Panc1 (cell line): ENCODE measurements around the gene EGFLAM. TPM values are rescaled to one million over a fixed set of nuclear protein-coding genes. Genes with fewer than 3 reads are reported as not detected.

Experiments used
- ATAC-seq: fragments of 200-7000 bp; cut with Tn5 transposase; 2 replicates; pipeline ENCODE4 v1.9.1; 2020; ENCODE audit warnings: mild to moderate bottlenecking, moderate library complexity
- BruUV-seq: library from RNA; stranded (reverse); fragments of 400-500 nt; replicated peaks from 2 replicates; lab custom pipeline; 2021; lab: Mats Ljungman, UMichigan
- CTCF ChIA-PET: fragments of 300-600 bp; sonication (Branson Sonifier 250); formaldehyde crosslinking; loops from one replicate; lab custom pipeline; 2022; ENCODE audit warnings: antibody characterized with exemption; lab: Charles Lee
- POLR2A ChIA-PET: fragments of 300-600 bp; sonication (Branson Sonifier 250); formaldehyde crosslinking; loops from one replicate; lab custom pipeline; 2022; ENCODE audit warnings: antibody characterized with exemption; lab: Charles Lee
- DNase-seq: peaks from one replicate; pipeline ENCODE4 v3.0.0-alpha.2; 2010; ENCODE audit warnings: low read depth, low spot score
- H3K27ac ChIP-seq: 2 replicates; pipeline ENCODE4 v1.5.1; 2011; ENCODE audit warnings: mild to moderate bottlenecking, low read length, inconsistent platforms
- H3K27me3 ChIP-seq: fragments of 200-500 bp; sonication (Bioruptor generic); 2 replicates; pipeline ENCODE4 v1.6.0; 2014; ENCODE audit warnings: low read length, inconsistent platforms; ENCODE audit not compliant: control insufficient read depth, insufficient read depth
- H3K36me3 ChIP-seq: fragments of 200-500 bp; sonication (Bioruptor generic); 2 replicates; pipeline ENCODE4 v1.5.1; 2014; ENCODE audit warnings: inconsistent platforms, mild to moderate bottlenecking, low read length, moderate library complexity; ENCODE audit not compliant: control insufficient read depth, insufficient read depth
- H3K4me1 ChIP-seq: 2 replicates; pipeline ENCODE4 v1.5.1; 2011; ENCODE audit warnings: inconsistent platforms, mild to moderate bottlenecking, low read length, moderate library complexity; ENCODE audit not compliant: control insufficient read depth, insufficient read depth
- H3K4me3 ChIP-seq, 2 experiments: 2 replicates each; pipeline ENCODE4 v1.5.1; 2011 to 2012; ENCODE audit warnings: low read depth in 2 of 2, low read length in 2 of 2, mild to moderate bottlenecking in 2 of 2, inconsistent platforms in 1 of 2, moderate library complexity in 1 of 2
- H3K9me3 ChIP-seq: fragments of 200-500 bp; sonication (Bioruptor generic); 2 replicates; pipeline ENCODE4 v1.5.1; 2014; ENCODE audit warnings: low read depth, mild to moderate bottlenecking, inconsistent platforms, low read length, moderate library complexity; ENCODE audit not compliant: control insufficient read depth, insufficient read depth
- CTCF ChIP-seq: fragments of 450-650 bp; IDR thresholded peaks from 2 replicates; pipeline ENCODE4 v1.5.1; 2017; ENCODE audit warnings: mild to moderate bottlenecking
- POLR2AphosphoS5 ChIP-seq: IDR thresholded peaks from 2 replicates; pipeline ENCODE4 v1.6.1; 2012; ENCODE audit warnings: mild to moderate bottlenecking, low read depth, low read length, moderate library complexity
- SIN3A ChIP-seq: IDR thresholded peaks from 2 replicates; pipeline ENCODE4 v1.6.1; 2012; ENCODE audit warnings: low read depth, mild to moderate bottlenecking, low read length, moderate library complexity, borderline replicate concordance; ENCODE audit not compliant: insufficient read depth
- TCF7L2 ChIP-seq: IDR thresholded peaks from 2 replicates; pipeline ENCODE4 v1.6.1; 2011; ENCODE audit warnings: mild to moderate bottlenecking, low read depth, low read length, inconsistent platforms
- in situ Hi-C: cut with HindIII; loops from 2 replicates; pipeline ENCODE4 v1.10.0; 2016; ENCODE audit warnings: low sequenced_read_pairs, low pct_unique_long_range_greater_than_20kb
- intact Hi-C: fragments of 100-400 bp; cut with micrococcal nuclease; formaldehyde crosslinking; loops from one replicate; pipeline ENCODE4 v1.10.0; 2022; ENCODE audit not compliant: unreplicated experiment
- total RNA-seq: library from RNA; stranded (reverse); gene quantifications from one replicate; pipeline ENCODE4 v1.2.1, GENCODE V29; 2021; ENCODE audit not compliant: unreplicated experiment
- TF ChIP-seq, protein P1 (sequence below), 2 experiments: IDR thresholded peaks; 2 replicates each; pipeline ENCODE4 v1.6.1; 2011 to 2012; ENCODE audit warnings: low read depth in 2 of 2, control low read depth in 1 of 2, low read length in 1 of 2, mild to moderate bottlenecking in 1 of 2, moderate library complexity in 1 of 2; ENCODE audit not compliant: insufficient read depth in 1 of 2

The EGFLAM gene
- total RNA-seq, 1 experiment from 2014 or later, result 14.8 TPM

DNA sequence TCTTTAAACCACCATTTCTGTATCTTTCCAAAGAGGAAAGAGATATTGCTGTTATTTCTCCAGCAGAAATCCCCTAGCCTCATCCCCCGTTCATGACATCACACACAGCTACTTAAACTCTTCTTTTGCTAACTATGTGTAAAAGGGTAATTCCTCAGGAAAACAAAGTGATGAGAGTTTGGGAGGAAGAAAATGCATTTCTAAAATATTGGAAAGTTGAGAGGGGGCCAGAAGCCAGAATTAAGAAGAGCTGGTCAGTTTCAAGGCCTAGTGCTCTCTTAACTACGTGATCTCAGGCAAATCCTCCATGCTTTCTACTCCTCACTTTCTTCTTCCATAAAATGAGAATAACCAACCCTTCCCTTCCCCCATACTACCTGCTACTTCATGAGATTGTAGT is 188.7 kb downstream of the EGFLAM start:
- in situ Hi-C loops (no loop called here), intact Hi-C loops (no loop called here)
- H3K27ac ChIP-seq, result peak overlapping the region; percentile 82
- H3K4me1 ChIP-seq, result 0 out of 2 replicates have a peak, but pooled peaks cover 8% of the 10 kb centered on the region
- no peaks in the 10 kb centered on the region for H3K27me3 ChIP-seq
- H3K4me3 ChIP-seq, result peak overlapping the region; percentile 52 to 73; a peak in 3 of 4 replicates
- TF ChIP-seq CTCF (no peak), POLR2AphosphoS5 (no peak), SIN3A (no peak)
- ATAC-seq (no peak), DNase-seq (no peak)
- CTCF ChIA-PET, result no interaction called here
- POLR2A ChIA-PET, result interaction anchor here (0.6 kb wide), 1 partner anchor 110 kb away, joined by 3 read pairs; no protein-coding TSS in a partner anchor
- H3K36me3 ChIP-seq, result no peaks in the 10 kb centered on the region
- H3K9me3 ChIP-seq, result no peaks in the 10 kb centered on the region
- TSS peak; percentile 74 for BruUV-seq

- ChIA-PET CTCF (no interaction called here), POLR2A (no interaction called here)
- no peaks in the 10 kb centered on the region for H3K27me3 ChIP-seq
- H3K9me3 ChIP-seq, result no peaks in the 10 kb centered on the region
- BruUV-seq, result no TSS peak
- intact Hi-C loops, result no loop called here
- H3K4me3 ChIP-seq, result no peak overlapping the region
- no peak for DNase-seq
- in situ Hi-C loops, result no loop called here
- no peak for ATAC-seq
- H3K36me3 ChIP-seq, result no peaks in the 10 kb centered on the region
- H3K4me1 ChIP-seq, result 0 out of 2 replicates have a peak, but pooled peaks cover 8% of the 10 kb centered on the region
- no peak for TF ChIP-seq POLR2AphosphoS5
- TF ChIP-seq CTCF, result no peak
- no peak overlapping the region for H3K27ac ChIP-seq
Observed at GRCh38 chr5:38447786-38448185, 189.4 kb downstream of the EGFLAM start.

DNA sequence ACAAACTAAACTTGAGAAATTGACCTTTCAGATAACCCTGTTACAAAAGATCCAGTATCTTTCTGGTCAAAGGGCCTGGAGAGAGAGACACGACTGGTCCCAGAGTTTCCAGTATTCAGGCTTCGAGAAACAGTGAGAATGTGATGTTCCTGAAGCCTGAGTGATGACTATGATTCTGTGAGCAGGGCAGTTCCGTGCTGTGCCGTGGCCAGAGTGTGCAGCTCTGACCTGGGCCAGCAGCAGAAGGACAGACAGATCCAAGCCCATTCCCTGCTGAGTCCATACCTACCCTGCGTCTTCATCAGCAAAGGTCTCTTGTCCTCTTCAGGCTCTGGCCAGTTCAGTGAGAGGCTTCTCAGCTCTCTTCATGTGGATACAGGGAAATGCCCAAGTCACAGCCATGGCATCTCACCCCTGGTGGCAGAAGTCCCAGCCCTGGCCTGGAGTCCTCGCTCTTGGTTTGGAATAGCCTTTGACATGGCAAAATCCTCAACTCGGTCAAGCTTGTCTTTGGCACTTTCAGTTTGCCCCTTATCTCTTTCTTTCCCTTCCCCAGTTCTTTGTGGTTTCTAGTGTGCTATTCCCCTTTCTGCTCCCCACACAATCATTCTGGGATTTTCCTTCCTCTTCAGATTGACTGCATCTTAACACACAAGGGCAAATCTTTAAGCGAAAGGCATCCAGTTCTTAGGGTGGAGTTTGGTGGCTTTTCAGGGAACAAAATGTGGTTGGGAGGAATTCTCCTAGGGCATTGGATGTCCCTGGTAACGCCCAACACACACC is 190.4 kb downstream of the EGFLAM start:
- no peaks in the 10 kb centered on the region for H3K36me3 ChIP-seq
- DNase-seq, result no peak
- intact Hi-C loops, result no loop called here
- H3K4me1 ChIP-seq, result 0 out of 2 replicates have a peak, but pooled peaks cover 8% of the 10 kb centered on the region
- H3K27ac ChIP-seq, result no peak overlapping the region
- BruUV-seq, result no TSS peak
- H3K9me3 ChIP-seq, result no peaks in the 10 kb centered on the region
- TF ChIP-seq SIN3A, result no peak
- no peak for TF ChIP-seq CTCF
- TF ChIP-seq, protein P1, sequence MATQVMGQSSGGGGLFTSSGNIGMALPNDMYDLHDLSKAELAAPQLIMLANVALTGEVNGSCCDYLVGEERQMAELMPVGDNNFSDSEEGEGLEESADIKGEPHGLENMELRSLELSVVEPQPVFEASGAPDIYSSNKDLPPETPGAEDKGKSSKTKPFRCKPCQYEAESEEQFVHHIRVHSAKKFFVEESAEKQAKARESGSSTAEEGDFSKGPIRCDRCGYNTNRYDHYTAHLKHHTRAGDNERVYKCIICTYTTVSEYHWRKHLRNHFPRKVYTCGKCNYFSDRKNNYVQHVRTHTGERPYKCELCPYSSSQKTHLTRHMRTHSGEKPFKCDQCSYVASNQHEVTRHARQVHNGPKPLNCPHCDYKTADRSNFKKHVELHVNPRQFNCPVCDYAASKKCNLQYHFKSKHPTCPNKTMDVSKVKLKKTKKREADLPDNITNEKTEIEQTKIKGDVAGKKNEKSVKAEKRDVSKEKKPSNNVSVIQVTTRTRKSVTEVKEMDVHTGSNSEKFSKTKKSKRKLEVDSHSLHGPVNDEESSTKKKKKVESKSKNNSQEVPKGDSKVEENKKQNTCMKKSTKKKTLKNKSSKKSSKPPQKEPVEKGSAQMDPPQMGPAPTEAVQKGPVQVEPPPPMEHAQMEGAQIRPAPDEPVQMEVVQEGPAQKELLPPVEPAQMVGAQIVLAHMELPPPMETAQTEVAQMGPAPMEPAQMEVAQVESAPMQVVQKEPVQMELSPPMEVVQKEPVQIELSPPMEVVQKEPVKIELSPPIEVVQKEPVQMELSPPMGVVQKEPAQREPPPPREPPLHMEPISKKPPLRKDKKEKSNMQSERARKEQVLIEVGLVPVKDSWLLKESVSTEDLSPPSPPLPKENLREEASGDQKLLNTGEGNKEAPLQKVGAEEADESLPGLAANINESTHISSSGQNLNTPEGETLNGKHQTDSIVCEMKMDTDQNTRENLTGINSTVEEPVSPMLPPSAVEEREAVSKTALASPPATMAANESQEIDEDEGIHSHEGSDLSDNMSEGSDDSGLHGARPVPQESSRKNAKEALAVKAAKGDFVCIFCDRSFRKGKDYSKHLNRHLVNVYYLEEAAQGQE (IDR thresholded peaks at IDR 0.05; ENCODE audit: insufficient read depth in 1 of 2, low read depth in 2 of 2, low read length in 1 of 2), result no peak
- no peak for TF ChIP-seq POLR2AphosphoS5
- no peak for TF ChIP-seq TCF7L2
- H3K27me3 ChIP-seq, result no peaks in the 10 kb centered on the region
- ChIA-PET CTCF (interaction anchor here (0.5 kb wide), 1 partner anchor 69 kb away, joined by 4 read pairs; no protein-coding TSS in a partner anchor), POLR2A (interaction anchor here (0.6 kb wide), 1 partner anchor 24 kb away, joined by 3 read pairs; no protein-coding TSS in a partner anchor)
- H3K4me3 ChIP-seq, result no peak overlapping the region
- in situ Hi-C loops, result no loop called here
- ATAC-seq, result no peak
